Trophoblast cell (in vitro differentiated cells and primary cell): ENCODE results near the gene LRRFIP2.

Experiments
- DNase-seq, 2 donors: peaks; one replicate each; pipeline ENCODE4 v3.0.0-alpha.2; 2016
- H2AFZ ChIP-seq: 2 replicates; pipeline ENCODE4 v1.6.1; 2013; ENCODE audit warnings: low read length, moderate library complexity, mild to moderate bottlenecking; ENCODE audit not compliant: insufficient read depth, poor library complexity
- H2AK5ac ChIP-seq: 2 replicates; pipeline ENCODE4 v1.6.1; 2013; ENCODE audit warnings: mild to moderate bottlenecking, low read length
- H2BK120ac ChIP-seq: 2 replicates; pipeline ENCODE4 v1.6.1; 2013; ENCODE audit warnings: low read length, mild to moderate bottlenecking, moderate library complexity; ENCODE audit not compliant: insufficient read depth, poor library complexity
- H2BK12ac ChIP-seq: 2 replicates; pipeline ENCODE4 v1.6.1; 2013; ENCODE audit warnings: mild to moderate bottlenecking, low read length, moderate library complexity
- H2BK5ac ChIP-seq: 2 replicates; pipeline ENCODE4 v1.6.1; 2013; ENCODE audit warnings: low read length, low read depth, moderate library complexity, mild to moderate bottlenecking; ENCODE audit not compliant: poor library complexity
- H3K14ac ChIP-seq: 2 replicates; pipeline ENCODE4 v1.6.1; 2013; ENCODE audit warnings: mild to moderate bottlenecking, low read length
- H3K18ac ChIP-seq: 2 replicates; pipeline ENCODE4 v1.6.1; 2013; ENCODE audit warnings: mild to moderate bottlenecking, low read length
- H3K23ac ChIP-seq: 2 replicates; pipeline ENCODE4 v1.6.1; 2013; ENCODE audit warnings: low read length
- H3K27ac ChIP-seq: 2 replicates; pipeline ENCODE4 v1.5.1; 2013; ENCODE audit warnings: low read depth, mild to moderate bottlenecking, inconsistent platforms, low read length, moderate library complexity
- H3K27me3 ChIP-seq: 2 replicates; pipeline ENCODE4 v1.6.1; 2013; ENCODE audit warnings: inconsistent platforms, mild to moderate bottlenecking, low read length, moderate library complexity; ENCODE audit not compliant: insufficient read depth
- H3K36me3 ChIP-seq, 2 experiments: 1 replicate in 1 of 2; 2 replicates in 1 of 2; pipeline ENCODE4 v1.6.1; 2013; ENCODE audit warnings: low read length in 2 of 2, mild to moderate bottlenecking in 2 of 2, moderate library complexity in 1 of 2; ENCODE audit not compliant: insufficient read depth in 2 of 2, control insufficient read depth in 1 of 2
- H3K4ac ChIP-seq: 2 replicates; pipeline ENCODE4 v1.6.1; 2013; ENCODE audit warnings: low read depth, mild to moderate bottlenecking, low read length, moderate library complexity
- H3K4me1 ChIP-seq, 2 experiments: 1 replicate in 1 of 2; 2 replicates in 1 of 2; pipeline ENCODE4 v1.6.1; 2013; ENCODE audit warnings: low read length in 2 of 2, mild to moderate bottlenecking in 2 of 2, moderate library complexity in 1 of 2; ENCODE audit not compliant: insufficient read depth in 2 of 2, control insufficient read depth in 1 of 2
- H3K4me2 ChIP-seq: 2 replicates; pipeline ENCODE4 v1.6.1; 2013; ENCODE audit warnings: inconsistent platforms, mild to moderate bottlenecking, low read length, moderate library complexity
- H3K4me3 ChIP-seq: 2 replicates; pipeline ENCODE4 v1.5.1; 2013; ENCODE audit warnings: mild to moderate bottlenecking, low read depth, low read length, inconsistent platforms
- H3K79me1 ChIP-seq: one replicate; pipeline ENCODE4 v1.6.1; 2013; ENCODE audit warnings: low read length
- H3K79me2 ChIP-seq: 2 replicates; pipeline ENCODE4 v1.6.1; 2013; ENCODE audit warnings: low read length, mild to moderate bottlenecking; ENCODE audit not compliant: control insufficient read depth, insufficient read depth, poor library complexity
- H3K9ac ChIP-seq: 2 replicates; pipeline ENCODE4 v1.6.1; 2013; ENCODE audit warnings: mild to moderate bottlenecking, low read length
- H3K9me3 ChIP-seq: 2 replicates; pipeline ENCODE4 v1.6.1; 2013; ENCODE audit warnings: low read depth, mild to moderate bottlenecking, control low read depth, inconsistent platforms, low read length; ENCODE audit not compliant: insufficient read depth
- H4K12ac ChIP-seq: 2 replicates; pipeline ENCODE4 v1.6.1; 2013; ENCODE audit warnings: low read depth, mild to moderate bottlenecking, low read length, moderate library complexity
- H4K8ac ChIP-seq: 2 replicates; pipeline ENCODE4 v1.6.1; 2013; ENCODE audit warnings: low read depth, mild to moderate bottlenecking, low read length, moderate library complexity
- H4K91ac ChIP-seq: one replicate; pipeline ENCODE4 v1.6.1; 2013; ENCODE audit warnings: low read depth, mild to moderate bottlenecking, low read length, moderate library complexity
- WGBS: extraction: QIAGEN DNeasy Blood & Tissue Kit; methylation state at CpG from one replicate; pipeline ENCODE4 v1.1.7; 2013; ENCODE audit warnings: missing lambda C conversion rate; ENCODE audit not compliant: insufficient read length, insufficient coverage; ENCODE audit errors: extremely low coverage; 5-methylcytosine and 5-hydroxymethylcytosine counted together

Gene LRRFIP2

GRCh38 chr3:37103103-37103808 lies 71.1 kb downstream of the LRRFIP2 start:
- no peak overlapping the region for H2AK5ac ChIP-seq
- no peak overlapping the region for H2BK5ac ChIP-seq
- H3K4ac ChIP-seq = no peak overlapping the region
- H3K27me3 ChIP-seq = no peaks in the 10 kb centered on the region
- no peak overlapping the region for H3K4me2 ChIP-seq
- no CpG with 5 or more reads among the region's 2 CpGs for WGBS
- no peak overlapping the region for H3K27ac ChIP-seq
- no peaks in the 10 kb centered on the region for H3K79me1 ChIP-seq
- H2AFZ ChIP-seq = no peak overlapping the region
- H4K8ac ChIP-seq = no peak overlapping the region
- H3K18ac ChIP-seq = no peak overlapping the region
- no peak overlapping the region for H3K14ac ChIP-seq
- H3K36me3 ChIP-seq = no peaks in the 10 kb centered on the region
- no peak for DNase-seq
- H2BK120ac ChIP-seq = no peak overlapping the region
- no peak overlapping the region for H4K12ac ChIP-seq
- no peak overlapping the region for H3K4me3 ChIP-seq
- H3K9me3 ChIP-seq = no peaks in the 10 kb centered on the region
- H3K4me1 ChIP-seq = no peaks in the 10 kb centered on the region
- H3K9ac ChIP-seq = no peak overlapping the region
- no peak overlapping the region for H4K91ac ChIP-seq
- H3K23ac ChIP-seq = no peak overlapping the region
- H3K79me2 ChIP-seq = no peaks in the 10 kb centered on the region
- no peak overlapping the region for H2BK12ac ChIP-seq

GRCh38 chr3:37100411-37100810 lies 74.0 kb downstream of the LRRFIP2 start:
- Histone ChIP-seq H2BK5ac (no peak overlapping the region), H2BK120ac (no peak overlapping the region), H3K4me1 (no peaks in the 10 kb centered on the region), H4K91ac (no peak overlapping the region), H3K79me2 (no peaks in the 10 kb centered on the region), H3K79me1 (no peaks in the 10 kb centered on the region), H3K14ac (no peak overlapping the region), H3K23ac (no peak overlapping the region), H4K12ac (no peak overlapping the region), H3K36me3 (peaks cover 0 to 3% of the 10 kb centered on the region in 2 experiments), H4K8ac (no peak overlapping the region), H3K4ac (no peak overlapping the region), H3K27ac (no peak overlapping the region), H2BK12ac (no peak overlapping the region), H3K27me3 (no peaks in the 10 kb centered on the region), H3K18ac (no peak overlapping the region), H3K9ac (no peak overlapping the region), H3K4me2 (no peak overlapping the region), H3K9me3 (no peaks in the 10 kb centered on the region), H2AFZ (no peak overlapping the region), H2AK5ac (no peak overlapping the region), H3K4me3 (no peak overlapping the region)
- DNase-seq = no peak
- no CpG with 5 or more reads among the region's 1 CpG for WGBS

- H3K79me2 ChIP-seq = no peaks in the 10 kb centered on the region
- no peaks in the 10 kb centered on the region for H3K4me1 ChIP-seq
- H4K91ac ChIP-seq = no peak overlapping the region
- H3K4me3 ChIP-seq = no peak overlapping the region
- H3K4me2 ChIP-seq = no peak overlapping the region
- peaks cover 0 to 3% of the 10 kb centered on the region in 2 experiments for H3K36me3 ChIP-seq
- H3K23ac ChIP-seq = no peak overlapping the region
- H3K27ac ChIP-seq = no peak overlapping the region
- H3K18ac ChIP-seq = no peak overlapping the region
- H2BK12ac ChIP-seq = no peak overlapping the region
- H2AK5ac ChIP-seq = no peak overlapping the region
- H2BK5ac ChIP-seq = no peak overlapping the region
- H4K12ac ChIP-seq = no peak overlapping the region
- no peak overlapping the region for H2BK120ac ChIP-seq
- no peak for DNase-seq
- H4K8ac ChIP-seq = no peak overlapping the region
- no peaks in the 10 kb centered on the region for H3K27me3 ChIP-seq
- no peak overlapping the region for H3K9ac ChIP-seq
- no peak overlapping the region for H3K14ac ChIP-seq
- H2AFZ ChIP-seq = no peak overlapping the region
- H3K4ac ChIP-seq = no peak overlapping the region
- H3K9me3 ChIP-seq = no peaks in the 10 kb centered on the region
- H3K79me1 ChIP-seq = no peaks in the 10 kb centered on the region
These were observed 74.9 kb downstream of the LRRFIP2 start for GRCh38 chr3:37099469-37099868.

DNA sequence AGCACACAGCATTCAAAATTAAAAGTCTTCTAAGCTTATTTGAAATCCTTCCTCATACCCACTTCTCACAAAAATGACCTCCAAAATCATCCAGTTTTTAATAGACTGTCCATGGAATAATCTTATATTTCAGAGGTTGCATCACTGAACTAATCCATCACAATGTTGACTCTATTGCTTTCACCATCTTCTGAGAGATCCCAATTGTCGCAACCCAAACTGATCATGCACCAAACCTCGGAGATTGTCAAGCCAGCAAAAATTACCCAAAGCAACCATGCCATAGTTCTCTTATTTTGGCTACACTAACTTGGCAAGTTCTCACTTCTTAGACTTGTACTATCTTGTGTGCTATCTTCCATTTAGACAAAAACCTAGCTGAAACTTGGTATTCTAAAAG lies 75.5 kb downstream of the LRRFIP2 start:
- no peak overlapping the region for H2BK120ac ChIP-seq
- no peak overlapping the region for H3K18ac ChIP-seq
- H2BK5ac ChIP-seq = no peak overlapping the region
- no peaks in the 10 kb centered on the region for H3K9me3 ChIP-seq
- no peak overlapping the region for H3K14ac ChIP-seq
- no peak overlapping the region for H4K91ac ChIP-seq
- H3K9ac ChIP-seq = no peak overlapping the region
- no peak overlapping the region for H4K12ac ChIP-seq
- H3K4me2 ChIP-seq = no peak overlapping the region
- no peaks in the 10 kb centered on the region for H3K79me2 ChIP-seq
- no peak overlapping the region for H2BK12ac ChIP-seq
- no peak overlapping the region for H3K4me3 ChIP-seq
- H2AFZ ChIP-seq = no peak overlapping the region
- no CpG with 5 or more reads among the region's 2 CpGs for WGBS
- no peak overlapping the region for H3K23ac ChIP-seq
- H3K27me3 ChIP-seq = no peaks in the 10 kb centered on the region
- no peaks in the 10 kb centered on the region for H3K79me1 ChIP-seq
- no peak overlapping the region for H4K8ac ChIP-seq
- H3K36me3 ChIP-seq = peaks cover 0 to 3% of the 10 kb centered on the region in 2 experiments
- H3K4me1 ChIP-seq = no peaks in the 10 kb centered on the region
- DNase-seq = no peak
- no peak overlapping the region for H3K27ac ChIP-seq
- no peak overlapping the region for H2AK5ac ChIP-seq
- no peak overlapping the region for H3K4ac ChIP-seq
